ENCODE data around the gene GTF3C4.

GTF3C4 gene, protein sequence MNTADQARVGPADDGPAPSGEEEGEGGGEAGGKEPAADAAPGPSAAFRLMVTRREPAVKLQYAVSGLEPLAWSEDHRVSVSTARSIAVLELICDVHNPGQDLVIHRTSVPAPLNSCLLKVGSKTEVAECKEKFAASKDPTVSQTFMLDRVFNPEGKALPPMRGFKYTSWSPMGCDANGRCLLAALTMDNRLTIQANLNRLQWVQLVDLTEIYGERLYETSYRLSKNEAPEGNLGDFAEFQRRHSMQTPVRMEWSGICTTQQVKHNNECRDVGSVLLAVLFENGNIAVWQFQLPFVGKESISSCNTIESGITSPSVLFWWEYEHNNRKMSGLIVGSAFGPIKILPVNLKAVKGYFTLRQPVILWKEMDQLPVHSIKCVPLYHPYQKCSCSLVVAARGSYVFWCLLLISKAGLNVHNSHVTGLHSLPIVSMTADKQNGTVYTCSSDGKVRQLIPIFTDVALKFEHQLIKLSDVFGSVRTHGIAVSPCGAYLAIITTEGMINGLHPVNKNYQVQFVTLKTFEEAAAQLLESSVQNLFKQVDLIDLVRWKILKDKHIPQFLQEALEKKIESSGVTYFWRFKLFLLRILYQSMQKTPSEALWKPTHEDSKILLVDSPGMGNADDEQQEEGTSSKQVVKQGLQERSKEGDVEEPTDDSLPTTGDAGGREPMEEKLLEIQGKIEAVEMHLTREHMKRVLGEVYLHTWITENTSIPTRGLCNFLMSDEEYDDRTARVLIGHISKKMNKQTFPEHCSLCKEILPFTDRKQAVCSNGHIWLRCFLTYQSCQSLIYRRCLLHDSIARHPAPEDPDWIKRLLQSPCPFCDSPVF

DNA sequence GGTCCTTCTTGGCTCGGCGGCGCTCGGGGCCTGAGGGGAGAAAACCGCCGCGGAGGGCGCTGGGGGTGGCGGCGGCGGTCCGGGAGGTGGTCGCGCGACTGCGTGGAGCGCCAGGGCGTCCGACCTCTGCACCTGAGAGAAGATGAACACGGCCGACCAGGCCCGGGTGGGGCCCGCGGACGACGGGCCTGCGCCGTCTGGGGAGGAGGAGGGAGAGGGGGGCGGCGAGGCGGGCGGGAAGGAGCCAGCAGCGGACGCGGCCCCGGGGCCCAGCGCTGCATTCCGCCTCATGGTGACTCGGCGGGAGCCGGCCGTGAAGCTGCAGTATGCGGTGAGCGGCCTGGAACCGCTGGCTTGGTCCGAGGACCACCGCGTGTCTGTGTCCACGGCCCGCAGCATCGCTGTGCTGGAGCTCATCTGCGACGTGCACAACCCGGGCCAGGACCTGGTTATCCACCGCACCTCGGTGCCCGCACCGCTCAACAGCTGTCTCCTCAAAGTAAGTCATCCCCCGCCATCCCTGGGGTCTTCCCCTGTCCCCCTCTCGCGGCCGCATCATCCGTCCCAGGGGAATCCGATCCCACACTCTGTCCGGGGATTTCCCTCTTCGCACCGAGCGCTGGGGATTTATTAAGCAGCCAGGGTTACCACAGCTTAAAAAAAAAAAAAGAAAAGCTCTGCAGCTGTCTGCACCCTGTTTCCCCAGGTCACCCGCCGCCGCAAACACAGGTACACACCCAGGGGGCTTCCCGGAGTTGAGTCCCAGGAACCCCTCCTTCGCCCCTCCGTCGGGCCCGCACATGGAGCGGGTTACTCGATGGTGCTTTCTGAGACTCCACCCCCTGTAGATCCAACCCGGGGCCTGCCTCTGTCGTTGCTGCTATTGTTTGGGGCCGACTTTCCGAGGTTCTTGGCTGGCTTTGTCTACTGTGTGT is at the start of gene GTF3C4:
Gene GTF3C4, plus strand, starts transcription at position 8 of the 935 bp plus-strand sequence. Its CDS starts 135 bp downstream, at position 143.
- no peak for DNase-seq (ENCODE audit: low read depth, low spot score)
- ChIA-PET POLR2A (interaction anchor here (0.6 to 1.6 kb wide), 5 partner anchors 8 to 98 kb away, joined by 3 to 11 read pairs (median 4); no protein-coding TSS in a partner anchor), CTCF (interaction anchor here (1.1 to 5.7 kb wide), 5 partner anchors 12 to 231 kb away, joined by 3 to 27 read pairs (median 4); no protein-coding TSS in a partner anchor)
- TF ChIP-seq, protein P1, sequence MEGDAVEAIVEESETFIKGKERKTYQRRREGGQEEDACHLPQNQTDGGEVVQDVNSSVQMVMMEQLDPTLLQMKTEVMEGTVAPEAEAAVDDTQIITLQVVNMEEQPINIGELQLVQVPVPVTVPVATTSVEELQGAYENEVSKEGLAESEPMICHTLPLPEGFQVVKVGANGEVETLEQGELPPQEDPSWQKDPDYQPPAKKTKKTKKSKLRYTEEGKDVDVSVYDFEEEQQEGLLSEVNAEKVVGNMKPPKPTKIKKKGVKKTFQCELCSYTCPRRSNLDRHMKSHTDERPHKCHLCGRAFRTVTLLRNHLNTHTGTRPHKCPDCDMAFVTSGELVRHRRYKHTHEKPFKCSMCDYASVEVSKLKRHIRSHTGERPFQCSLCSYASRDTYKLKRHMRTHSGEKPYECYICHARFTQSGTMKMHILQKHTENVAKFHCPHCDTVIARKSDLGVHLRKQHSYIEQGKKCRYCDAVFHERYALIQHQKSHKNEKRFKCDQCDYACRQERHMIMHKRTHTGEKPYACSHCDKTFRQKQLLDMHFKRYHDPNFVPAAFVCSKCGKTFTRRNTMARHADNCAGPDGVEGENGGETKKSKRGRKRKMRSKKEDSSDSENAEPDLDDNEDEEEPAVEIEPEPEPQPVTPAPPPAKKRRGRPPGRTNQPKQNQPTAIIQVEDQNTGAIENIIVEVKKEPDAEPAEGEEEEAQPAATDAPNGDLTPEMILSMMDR (IDR thresholded peaks at IDR 0.05; ENCODE audit: insufficient read depth, low read length, missing control alignments), result no peak
- H3K4me3 ChIP-seq (ENCODE audit: low read depth, low read length), result peak within 1 kb of the TSS; percentile 98

DNA sequence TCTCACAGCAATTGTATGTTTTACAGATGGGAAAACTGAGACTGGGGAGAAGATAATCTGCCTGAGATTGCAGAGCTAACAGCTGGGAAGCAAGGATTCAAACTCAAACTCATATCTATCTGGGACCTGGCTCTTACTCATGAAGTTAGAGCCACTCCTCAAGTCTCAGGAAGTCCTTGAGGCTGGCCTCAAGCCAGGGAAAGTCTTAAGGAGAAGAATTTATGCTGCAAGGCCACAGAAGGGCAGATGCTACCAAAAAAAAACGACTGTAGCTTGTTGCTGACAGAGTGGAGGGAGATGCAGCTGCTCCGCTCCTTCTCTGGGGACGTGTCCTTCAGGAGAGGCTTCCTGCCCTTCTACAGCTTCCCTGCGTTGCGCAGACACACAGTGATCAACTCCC is 48.1 kb upstream of the GTF3C4 start:
- TF ChIP-seq, protein P1 (IDR thresholded peaks at IDR 0.05; ENCODE audit: insufficient read depth, low read length, missing control alignments), result no peak

DNA sequence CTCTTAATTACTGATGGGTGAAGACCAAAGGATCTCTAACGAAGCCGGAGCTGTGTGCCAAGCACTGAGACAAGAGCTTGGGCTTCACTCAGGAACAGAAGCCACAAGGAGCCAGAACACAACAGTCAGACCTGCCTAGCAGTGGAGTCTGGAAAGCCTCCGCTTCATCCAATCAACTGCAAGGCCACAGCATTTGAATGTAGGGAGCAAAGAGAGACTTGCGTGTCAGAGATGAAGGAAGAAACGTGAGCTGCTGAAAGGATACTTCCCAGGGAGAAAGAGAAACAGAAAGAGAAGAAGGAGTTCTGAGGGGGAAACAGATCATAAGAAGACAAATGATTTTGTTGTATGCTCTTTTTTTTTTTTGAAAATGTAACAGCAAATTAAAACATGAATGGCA is 44.0 kb upstream of the GTF3C4 start:
- no peak overlapping the region for H3K4me3 ChIP-seq (ENCODE audit: low read depth, low read length)
- DNase-seq (ENCODE audit: low read depth, low spot score), result no peak
- TF ChIP-seq, protein P1 (IDR thresholded peaks at IDR 0.05; ENCODE audit: insufficient read depth, low read length, missing control alignments), result no peak
- POLR2A ChIA-PET, result no interaction called here
- CTCF ChIA-PET, result no interaction called here

More for the DNA sequence above, 48.1 kb upstream of the GTF3C4 start:
- H3K4me3 ChIP-seq (ENCODE audit: low read depth, low read length), result no peak overlapping the region
- DNase-seq (ENCODE audit: low read depth, low spot score), result no peak
- ChIA-PET POLR2A (interaction anchor here (0.6 kb wide), 1 partner anchor 268 kb away, joined by 3 read pairs; no protein-coding TSS in a partner anchor), CTCF (no interaction called here)

DNA sequence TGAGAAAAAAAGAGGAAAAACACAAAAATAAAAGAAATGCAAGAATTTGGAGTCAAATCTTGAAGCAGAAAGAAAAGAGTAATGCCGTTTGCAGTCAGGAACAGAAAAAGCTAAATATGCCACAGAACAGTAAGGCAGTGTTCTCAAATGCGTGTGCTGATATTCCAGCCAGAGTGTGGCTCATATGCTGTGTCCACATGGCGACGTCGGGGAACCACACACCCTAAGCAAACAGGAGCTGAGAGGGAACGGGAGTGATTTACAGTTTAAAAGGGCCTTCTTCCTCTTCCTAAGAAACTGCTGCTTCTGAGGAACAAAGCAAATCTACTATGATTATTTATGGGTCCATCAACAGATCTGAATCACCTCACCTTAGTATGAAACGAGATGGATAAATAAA is 43.2 kb upstream of the GTF3C4 start:
- H3K4me3 ChIP-seq (ENCODE audit: low read depth, low read length), result no peak overlapping the region
- no peak for DNase-seq (ENCODE audit: low read depth, low spot score)
- TF ChIP-seq, protein P1 (IDR thresholded peaks at IDR 0.05; ENCODE audit: insufficient read depth, low read length, missing control alignments), result no peak
- CTCF ChIA-PET, result no interaction called here
- POLR2A ChIA-PET, result no interaction called here

DNA sequence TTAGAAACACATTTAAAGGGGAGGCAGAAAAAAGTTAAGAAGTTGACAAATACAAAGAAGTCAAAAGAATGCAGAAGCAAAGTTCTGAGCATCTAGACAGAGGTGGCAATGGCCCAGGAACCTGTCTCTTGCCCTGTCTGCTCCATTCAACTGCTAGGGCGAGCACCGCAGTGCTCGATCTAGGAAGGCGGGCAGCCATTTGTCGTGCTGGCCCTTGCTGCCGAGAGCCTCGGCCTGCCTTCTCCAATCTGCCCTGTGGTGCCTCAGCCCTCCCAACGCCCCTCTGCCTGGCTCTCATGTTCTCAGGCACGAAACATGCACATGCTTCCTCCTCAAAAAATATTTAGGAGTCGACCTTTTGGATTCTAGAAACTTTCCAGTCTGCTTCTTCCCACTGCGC is 42.7 kb upstream of the GTF3C4 start:
- no peak overlapping the region for H3K4me3 ChIP-seq (ENCODE audit: low read depth, low read length)
- ChIA-PET CTCF (no interaction called here), POLR2A (no interaction called here)
- TF ChIP-seq, protein P1 (IDR thresholded peaks at IDR 0.05; ENCODE audit: insufficient read depth, low read length, missing control alignments), result no peak
- DNase-seq (ENCODE audit: low read depth, low spot score), result no peak

Measured in AG04449 (cell line).